H1 (cell line): ENCODE data around the gene FAT2.

Experiments
- CEBPB ChIP-seq: IDR thresholded peaks from 2 replicates; pipeline ENCODE4 v1.6.1; 2012; ENCODE audit warnings: low read depth, low read length
- CTCF ChIP-seq, 3 experiments: IDR thresholded peaks; 1 replicate in 2 of 3; 2 replicates in 1 of 3; pipeline versions ENCODE4 v1.5.1 to v1.6.1; 2011; ENCODE audit warnings: low read length in 3 of 3, mild to moderate bottlenecking in 3 of 3, inconsistent platforms in 2 of 3, low read depth in 1 of 3, moderate library complexity in 1 of 3; ENCODE audit not compliant: insufficient read depth in 1 of 3; ENCODE audit errors: control extremely low read depth in 1 of 3
- EGR1 ChIP-seq: IDR thresholded peaks from 2 replicates; pipeline ENCODE4 v1.6.1; 2011; ENCODE audit warnings: low read depth, low read length, borderline replicate concordance
- EP300 ChIP-seq, 2 experiments: IDR thresholded peaks; 1 replicate in 1 of 2; 2 replicates in 1 of 2; pipeline ENCODE4 v1.6.1; 2011 to 2012; ENCODE audit warnings: low read depth in 2 of 2, low read length in 2 of 2, mild to moderate bottlenecking in 2 of 2, borderline replicate concordance in 1 of 2, inconsistent platforms in 1 of 2, moderate library complexity in 1 of 2
- EZH2 ChIP-seq: fragments of 200-600 bp; sonication (generic); IDR thresholded peaks from 2 replicates; pipeline ENCODE4 v1.7.1; 2012; ENCODE audit warnings: low read depth, mild to moderate bottlenecking, moderate library complexity, low read length, inconsistent platforms; ENCODE audit not compliant: severe bottlenecking
- FOSL1 ChIP-seq: IDR thresholded peaks from 2 replicates; pipeline ENCODE4 v1.6.1; 2011; ENCODE audit warnings: mild to moderate bottlenecking, low read depth, low read length, moderate library complexity; ENCODE audit not compliant: insufficient read depth
- POLR2A ChIP-seq, 2 experiments: IDR thresholded peaks; 1 replicate in 1 of 2; 2 replicates in 1 of 2; pipeline ENCODE4 v1.6.1; 2011; ENCODE audit warnings: low read depth in 2 of 2, low read length in 2 of 2, mild to moderate bottlenecking in 2 of 2; ENCODE audit errors: control extremely low read depth in 1 of 2
- POLR2AphosphoS5 ChIP-seq: IDR thresholded peaks from 2 replicates; pipeline ENCODE4 v1.6.1; 2011; ENCODE audit warnings: low read depth, low read length
- SP1 ChIP-seq: IDR thresholded peaks from 2 replicates; pipeline ENCODE4 v1.6.1; 2011; ENCODE audit warnings: low read depth, low read length
- YY1 ChIP-seq: IDR thresholded peaks from 2 replicates; pipeline ENCODE4 v1.6.1; 2011; ENCODE audit warnings: low read depth, mild to moderate bottlenecking, low read length

- TF ChIP-seq CTCF (IDR thresholded peaks at IDR 0.05; ENCODE audit: control extremely low read depth in 1 of 3, insufficient read depth in 1 of 3, low read depth in 1 of 3, low read length in 3 of 3), result no peak
- TF ChIP-seq CEBPB, result no peak
- no peak for TF ChIP-seq POLR2AphosphoS5
- TF ChIP-seq EGR1, result no peak
- no peak for TF ChIP-seq FOSL1
- no peak for TF ChIP-seq YY1
- no peak for TF ChIP-seq EZH2
- no peak for TF ChIP-seq SP1
- no peak for TF ChIP-seq EP300 (IDR thresholded peaks at IDR 0.05; ENCODE audit: borderline replicate concordance in 1 of 2, low read depth in 2 of 2, low read length in 2 of 2)
- TF ChIP-seq POLR2A (IDR thresholded peaks at IDR 0.05; ENCODE audit: control extremely low read depth in 1 of 2, low read depth in 2 of 2, low read length in 2 of 2), result no peak
Observed at GRCh38 chr5:151617383-151617840, 26.3 kb upstream of the FAT2 start.
